Ectodermal cell (in vitro differentiated cells): Measurements from ENCODE around the gene OR4Q3.
"Not testable (repeated sequence)": the region's sequence is repeated elsewhere in the genome, so short reads cannot be mapped to it uniquely, and the experiment has no call there.

Experiments
- H3K27ac ChIP-seq: 2 replicates; pipeline ENCODE4 v1.7.0; 2013; ENCODE audit warnings: mild to moderate bottlenecking, low read depth, low read length; ENCODE audit not compliant: insufficient read depth, poor library complexity, severe bottlenecking
- H3K27me3 ChIP-seq: 2 replicates; pipeline ENCODE4 v1.7.0; 2013; ENCODE audit warnings: mild to moderate bottlenecking, low read length; ENCODE audit not compliant: insufficient read depth, control insufficient read depth, poor library complexity, severe bottlenecking
- H3K36me3 ChIP-seq: one replicate; pipeline ENCODE4 v1.7.0; 2013; ENCODE audit warnings: low read length; ENCODE audit not compliant: control insufficient read depth, insufficient read depth
- H3K4me1 ChIP-seq: one replicate; pipeline ENCODE4 v1.7.0; 2013; ENCODE audit warnings: low read length; ENCODE audit not compliant: control insufficient read depth, insufficient read depth
- H3K4me3 ChIP-seq: 2 replicates; pipeline ENCODE4 v1.7.0; 2013; ENCODE audit warnings: low read depth, low read length, control low read depth; ENCODE audit not compliant: insufficient read depth
- H3K9me3 ChIP-seq: 2 replicates; pipeline ENCODE4 v1.7.0; 2013; ENCODE audit warnings: mild to moderate bottlenecking, low read length, moderate library complexity; ENCODE audit not compliant: control insufficient read depth
- WGBS, 2 experiments: methylation state at CpG; one replicate each; pipeline ENCODE4 v1.1.7; 2013; ENCODE audit warnings: missing lambda C conversion rate in 2 of 2; 5-methylcytosine and 5-hydroxymethylcytosine counted together

Gene OR4Q3

DNA sequence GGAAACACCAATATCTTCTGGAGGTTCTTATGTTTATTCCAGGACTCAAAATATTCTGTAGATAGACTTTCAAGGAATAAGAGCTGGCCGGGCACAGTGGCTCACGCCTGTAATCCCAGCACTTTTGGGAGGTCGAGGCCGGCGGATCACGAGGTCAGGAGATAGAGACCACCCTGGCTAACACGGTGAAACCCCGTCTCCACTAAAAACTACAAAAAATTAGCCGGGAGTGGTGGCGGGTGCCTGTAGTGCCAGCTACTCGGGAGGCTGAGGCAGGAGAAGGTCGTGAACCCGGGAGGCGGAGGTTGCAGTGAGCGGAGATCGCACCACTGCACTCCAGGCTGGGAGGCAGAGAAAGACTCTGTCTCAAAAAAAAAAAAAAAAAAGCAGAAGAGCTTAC is 42.5 kb downstream of the OR4Q3 start:
- H3K36me3 ChIP-seq, H3K27ac ChIP-seq, H3K4me1 ChIP-seq, H3K4me3 ChIP-seq, H3K27me3 ChIP-seq: not testable (repeated sequence)
- H3K9me3 ChIP-seq = peaks cover 15% of the 10 kb centered on the region
- WGBS, 2 experiments = 82% methylated on average over 16 of the region's 16 CpGs

GRCh38 chr14:19787318-19787717 is 43.9 kb downstream of the OR4Q3 start:
- peaks cover 20% of the 10 kb centered on the region for H3K9me3 ChIP-seq
- WGBS, 2 experiments = 71 to 74% methylated on average over 6 of the region's 6 CpGs
- H3K4me3 ChIP-seq = not testable (repeated sequence)

GRCh38 chr14:19788150-19788549 is 44.8 kb downstream of the OR4Q3 start:
- H3K9me3 ChIP-seq = peaks cover 20% of the 10 kb centered on the region
- not testable (repeated sequence) for H3K27me3 ChIP-seq, H3K36me3 ChIP-seq, H3K4me3 ChIP-seq, H3K4me1 ChIP-seq, H3K27ac ChIP-seq
- 64 to 65% methylated on average over 7 of the region's 7 CpGs for WGBS, 2 experiments

More at GRCh38 chr14:19787318-19787717, 43.9 kb downstream of the OR4Q3 start:
- not testable (repeated sequence) for H3K4me1 ChIP-seq, H3K27me3 ChIP-seq, H3K36me3 ChIP-seq, H3K27ac ChIP-seq

DNA sequence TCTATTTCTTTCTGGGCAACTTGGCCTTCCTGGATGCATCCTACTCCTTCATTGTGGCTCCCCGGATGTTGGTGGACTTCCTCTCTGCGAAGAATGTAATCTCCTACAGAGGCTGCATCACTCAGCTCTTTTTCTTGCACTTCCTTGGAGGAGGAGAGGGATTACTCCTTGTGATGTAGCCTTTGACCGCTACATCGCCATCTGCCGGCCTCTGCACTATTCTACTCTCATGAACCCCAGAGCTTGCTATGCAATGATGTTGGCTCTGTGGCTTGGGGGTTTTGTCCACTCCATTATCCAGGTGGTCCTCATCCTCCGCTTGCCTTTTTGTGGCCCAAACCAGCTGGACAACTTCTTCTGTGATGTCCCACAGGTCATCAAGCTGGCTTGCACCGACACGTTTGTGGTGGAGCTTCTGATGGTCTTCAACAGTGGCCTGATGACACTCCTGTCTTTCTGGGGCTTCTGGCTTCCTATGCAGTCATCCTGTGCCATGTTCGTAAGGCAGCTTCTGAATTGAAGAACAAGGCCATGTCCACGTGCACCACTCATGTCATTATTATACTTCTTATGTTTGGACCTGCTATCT is 53.2 kb downstream of the OR4Q3 start:
- peaks cover 31% of the 10 kb centered on the region for H3K9me3 ChIP-seq
- H3K36me3 ChIP-seq, H3K27me3 ChIP-seq, H3K27ac ChIP-seq, H3K4me1 ChIP-seq, H3K4me3 ChIP-seq: not testable (repeated sequence)
- 77 to 83% methylated on average over 10 of the region's 10 CpGs for WGBS, 2 experiments
